ENCODE data around the gene ZCCHC7. TPM values are rescaled to one million over a fixed set of nuclear protein-coding genes. Genes with fewer than 3 reads are reported as not detected.
"Not testable (repeated sequence)": the region's sequence is repeated elsewhere in the genome, so short reads cannot be mapped to it uniquely, and the experiment has no call there.

ZCCHC7 gene
- total RNA-seq, 2 donors from 2014 or later, result 21.2 to 22.7 TPM

GRCh38 chr9:37085233-37085632 is 35.1 kb upstream of the ZCCHC7 start:
- H3K27ac Mint-ChIP-seq, result no peak overlapping the region
- no peak for DNase-seq
- no peaks in the 10 kb centered on the region for H3K9me3 ChIP-seq (ENCODE audit: control insufficient read depth, low read length)
- H3K9me3 Mint-ChIP-seq, result no peaks in the 10 kb centered on the region
- H3K36me3 ChIP-seq (ENCODE audit: control insufficient read depth, insufficient read depth, low read length), result peaks cover 19% of the 10 kb centered on the region
- H3K4me3 Mint-ChIP-seq, result no peak overlapping the region
- H3K4me1 Mint-ChIP-seq, result peaks cover 2% of the 10 kb centered on the region
- H3K4me1 ChIP-seq (ENCODE audit: control insufficient read depth, insufficient read depth, low read length), result no peaks in the 10 kb centered on the region
- peaks cover 14% of the 10 kb centered on the region for H3K36me3 Mint-ChIP-seq (ENCODE audit: low read depth)
- no peak overlapping the region for H3K4me3 ChIP-seq (ENCODE audit: low read length)
- no peak for TF ChIP-seq CTCF (conservative IDR thresholded peaks at IDR 0.05)
- H3K27ac ChIP-seq (ENCODE audit: low read depth, low read length), result no peak overlapping the region
- H3K27me3 ChIP-seq (ENCODE audit: control insufficient read depth, insufficient read depth, low read length, poor library complexity, severe bottlenecking), result no peaks in the 10 kb centered on the region
- 100% methylated on average over 1 of the region's 1 CpG; no CpG with 5 or more reads in 1 of the 2 experiments for WGBS, 2 experiments (ENCODE audit: insufficient coverage in 1 of 2, insufficient read length in 1 of 2)
- no peak overlapping the region for H3K9ac ChIP-seq (ENCODE audit: extremely low read depth, low read length, poor library complexity, severe bottlenecking)
- H3K27me3 Mint-ChIP-seq (ENCODE audit: insufficient read depth), result peaks cover 1% of the 10 kb centered on the region

GRCh38 chr9:37092714-37093295 is 27.6 kb upstream of the ZCCHC7 start:
- H3K4me3 ChIP-seq (ENCODE audit: low read length); H3K4me1 ChIP-seq (ENCODE audit: control insufficient read depth, insufficient read depth, low read length); DNase-seq; H3K27ac Mint-ChIP-seq; H3K9me3 ChIP-seq (ENCODE audit: control insufficient read depth, low read length); H3K36me3 Mint-ChIP-seq (ENCODE audit: low read depth); H3K4me1 Mint-ChIP-seq; H3K4me3 Mint-ChIP-seq; H3K36me3 ChIP-seq (ENCODE audit: control insufficient read depth, insufficient read depth, low read length); H3K27me3 ChIP-seq (ENCODE audit: control insufficient read depth, insufficient read depth, low read length, poor library complexity, severe bottlenecking); H3K9me3 Mint-ChIP-seq; H3K9ac ChIP-seq (ENCODE audit: extremely low read depth, low read length, poor library complexity, severe bottlenecking); H3K27ac ChIP-seq (ENCODE audit: low read depth, low read length); H3K27me3 Mint-ChIP-seq (ENCODE audit: insufficient read depth): not testable (repeated sequence)
- 100% methylated on average over 2 of the region's 5 CpGs; no CpG with 5 or more reads in 1 of the 2 experiments for WGBS, 2 experiments (ENCODE audit: insufficient coverage in 1 of 2, insufficient read length in 1 of 2)

GRCh38 chr9:37094751-37095150 is 25.6 kb upstream of the ZCCHC7 start:
- no peaks in the 10 kb centered on the region for H3K9me3 ChIP-seq (ENCODE audit: control insufficient read depth, low read length)
- Mint-ChIP-seq H3K27me3 (ENCODE audit: insufficient read depth) (no peaks in the 10 kb centered on the region), H3K36me3 (ENCODE audit: low read depth) (no peaks in the 10 kb centered on the region), H3K4me1 (peaks cover 5% of the 10 kb centered on the region), H3K27ac (no peak overlapping the region), H3K9me3 (no peaks in the 10 kb centered on the region), H3K4me3 (no peak overlapping the region)
- no peak for TF ChIP-seq CTCF (conservative IDR thresholded peaks at IDR 0.05)
- no peaks in the 10 kb centered on the region for H3K4me1 ChIP-seq (ENCODE audit: control insufficient read depth, insufficient read depth, low read length)
- no peak overlapping the region for H3K9ac ChIP-seq (ENCODE audit: extremely low read depth, low read length, poor library complexity, severe bottlenecking)
- H3K36me3 ChIP-seq (ENCODE audit: control insufficient read depth, insufficient read depth, low read length), result no peaks in the 10 kb centered on the region
- 91 to 100% methylated on average over 1 of the region's 1 CpG for WGBS, 2 experiments (ENCODE audit: insufficient coverage in 1 of 2, insufficient read length in 1 of 2)
- no peak overlapping the region for H3K4me3 ChIP-seq (ENCODE audit: low read length)
- no peak overlapping the region for H3K27ac ChIP-seq (ENCODE audit: low read depth, low read length)
- no peak for DNase-seq
- H3K27me3 ChIP-seq (ENCODE audit: control insufficient read depth, insufficient read depth, low read length, poor library complexity, severe bottlenecking), result no peaks in the 10 kb centered on the region

GRCh38 chr9:37096628-37097027 is 23.7 kb upstream of the ZCCHC7 start:
- Mint-ChIP-seq H3K27me3 (ENCODE audit: insufficient read depth) (no peaks in the 10 kb centered on the region), H3K9me3 (no peaks in the 10 kb centered on the region), H3K4me1 (peaks cover 4% of the 10 kb centered on the region), H3K4me3 (no peak overlapping the region), H3K27ac (no peak overlapping the region), H3K36me3 (ENCODE audit: low read depth) (no peaks in the 10 kb centered on the region)
- no peaks in the 10 kb centered on the region for H3K9me3 ChIP-seq (ENCODE audit: control insufficient read depth, low read length)
- TF ChIP-seq CTCF (conservative IDR thresholded peaks at IDR 0.05), result no peak
- no peaks in the 10 kb centered on the region for H3K27me3 ChIP-seq (ENCODE audit: control insufficient read depth, insufficient read depth, low read length, poor library complexity, severe bottlenecking)
- H3K4me1 ChIP-seq (ENCODE audit: control insufficient read depth, insufficient read depth, low read length), result no peaks in the 10 kb centered on the region
- WGBS, 2 experiments (ENCODE audit: insufficient coverage in 1 of 2, insufficient read length in 1 of 2), result 82 to 100% methylated on average over 3 to 4 of the region's 4 CpGs
- no peak overlapping the region for H3K4me3 ChIP-seq (ENCODE audit: low read length)
- DNase-seq, result no peak
- no peak overlapping the region for H3K9ac ChIP-seq (ENCODE audit: extremely low read depth, low read length, poor library complexity, severe bottlenecking)
- H3K27ac ChIP-seq (ENCODE audit: low read depth, low read length), result no peak overlapping the region
- H3K36me3 ChIP-seq (ENCODE audit: control insufficient read depth, insufficient read depth, low read length), result no peaks in the 10 kb centered on the region

Data from endodermal cell (in vitro differentiated cells).